SK-N-MC (cell line): ENCODE data around the gene ERC2.

Experiments used
- EZH2 ChIP-seq: fragments of 200-600 bp; sonication (generic); IDR thresholded peaks from one replicate; pipeline ENCODE4 v1.6.1; 2017; ENCODE audit warnings: antibody characterized with exemption
- FOXP2 ChIP-seq: optimal IDR thresholded peaks from 2 replicates; pipeline ENCODE3; 2011; ENCODE audit warnings: mild to moderate bottlenecking, moderate library complexity; ENCODE audit not compliant: insufficient read depth; ENCODE audit errors: extremely low read length, control extremely low read depth
- POLR2AphosphoS5 ChIP-seq: IDR thresholded peaks from 2 replicates; pipeline ENCODE4 v1.6.1; 2012; ENCODE audit warnings: mild to moderate bottlenecking, low read depth, low read length, borderline replicate concordance

DNA sequence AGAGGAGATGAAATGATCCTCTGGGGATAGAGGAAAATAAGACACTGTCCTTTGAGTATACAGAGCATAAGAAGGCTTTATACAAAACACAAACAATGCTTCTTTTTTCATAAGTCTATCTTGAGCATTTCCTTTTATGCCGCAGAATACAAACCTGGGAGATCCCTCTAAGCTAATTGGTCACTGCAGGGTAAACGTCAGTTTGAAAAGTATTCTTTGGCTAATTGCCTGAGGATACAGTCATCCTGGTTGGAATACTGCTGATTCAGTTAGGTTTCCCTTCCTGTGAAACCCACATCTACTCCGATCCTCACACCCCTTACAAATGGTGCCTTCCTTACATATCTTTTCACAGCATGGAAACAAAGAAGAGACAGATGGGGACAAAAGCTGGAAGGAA is 991.8 kb downstream of the ERC2 start:
- TF ChIP-seq EZH2 (no peak), POLR2AphosphoS5 (no peak), FOXP2 (no peak)
